Measurements from ENCODE around the gene TACR2.

Gene TACR2

GRCh38 chr10:69366738-69367137, 50.0 kb downstream of the TACR2 start:
- no peak for DNase-seq

- DNase-seq, result no peak
These were observed 52.3 kb downstream of the TACR2 start for GRCh38 chr10:69364232-69364940.

GRCh38 chr10:69363666-69364065, 53.1 kb downstream of the TACR2 start:
- DNase-seq, result no peak

GRCh38 chr10:69362471-69362954, 54.2 kb downstream of the TACR2 start:
- no peak for DNase-seq

- DNase-seq, result no peak
These were observed 55.5 kb downstream of the TACR2 start for GRCh38 chr10:69361303-69361614.

GRCh38 chr10:69360485-69361302, 56.0 kb downstream of the TACR2 start:
- no peak for DNase-seq

- no peak for DNase-seq
These were observed 57.1 kb downstream of the TACR2 start for GRCh38 chr10:69359594-69359993.

GRCh38 chr10:69359148-69359547, 57.6 kb downstream of the TACR2 start:
- DNase-seq, result no peak

GRCh38 chr10:69358148-69358795, 58.4 kb downstream of the TACR2 start:
- DNase-seq, result no peak

GRCh38 chr10:69356187-69356586, 60.5 kb downstream of the TACR2 start:
- DNase-seq, result no peak

GRCh38 chr10:69353977-69354635, 62.6 kb downstream of the TACR2 start:
- DNase-seq, result no peak

Data from islet precursor cell (in vitro differentiated cells).